ENCODE measurements around the gene PTGIS.

The PTGIS gene

DNA sequence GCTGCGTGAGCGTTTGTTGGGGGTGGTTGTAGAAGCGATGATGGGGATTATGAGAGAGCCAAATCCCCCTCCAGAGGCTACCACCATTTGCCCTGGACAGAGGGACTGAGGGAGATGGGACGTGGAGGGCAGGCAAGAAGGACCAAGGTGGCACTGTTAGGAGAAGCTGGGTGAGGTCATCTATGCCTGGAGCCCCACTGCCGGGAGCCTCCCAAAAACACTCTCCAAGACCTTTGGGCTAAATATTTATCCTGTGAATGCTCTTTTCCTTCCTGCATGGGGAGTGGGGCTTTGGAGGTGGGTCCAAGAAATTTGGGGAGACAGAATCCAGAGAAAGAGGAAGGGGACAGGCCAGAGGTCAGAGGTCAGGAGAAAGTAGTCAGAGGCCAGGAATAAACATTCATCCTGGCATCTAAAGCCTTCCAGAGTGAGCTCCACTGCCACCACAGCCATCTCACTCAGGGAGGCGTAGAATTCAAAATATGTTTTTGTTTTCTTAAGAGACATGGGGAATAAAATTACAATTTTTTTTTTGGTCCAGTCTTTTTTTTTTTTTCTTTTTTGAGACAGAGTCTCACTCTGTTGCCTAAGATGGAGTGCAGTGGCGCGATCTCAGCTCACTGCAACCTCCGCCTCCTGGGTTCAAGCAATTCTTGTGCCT is 17.8 kb upstream of the PTGIS start:
- no peak overlapping the region for H3K27ac ChIP-seq
- TF ChIP-seq, protein P1, sequence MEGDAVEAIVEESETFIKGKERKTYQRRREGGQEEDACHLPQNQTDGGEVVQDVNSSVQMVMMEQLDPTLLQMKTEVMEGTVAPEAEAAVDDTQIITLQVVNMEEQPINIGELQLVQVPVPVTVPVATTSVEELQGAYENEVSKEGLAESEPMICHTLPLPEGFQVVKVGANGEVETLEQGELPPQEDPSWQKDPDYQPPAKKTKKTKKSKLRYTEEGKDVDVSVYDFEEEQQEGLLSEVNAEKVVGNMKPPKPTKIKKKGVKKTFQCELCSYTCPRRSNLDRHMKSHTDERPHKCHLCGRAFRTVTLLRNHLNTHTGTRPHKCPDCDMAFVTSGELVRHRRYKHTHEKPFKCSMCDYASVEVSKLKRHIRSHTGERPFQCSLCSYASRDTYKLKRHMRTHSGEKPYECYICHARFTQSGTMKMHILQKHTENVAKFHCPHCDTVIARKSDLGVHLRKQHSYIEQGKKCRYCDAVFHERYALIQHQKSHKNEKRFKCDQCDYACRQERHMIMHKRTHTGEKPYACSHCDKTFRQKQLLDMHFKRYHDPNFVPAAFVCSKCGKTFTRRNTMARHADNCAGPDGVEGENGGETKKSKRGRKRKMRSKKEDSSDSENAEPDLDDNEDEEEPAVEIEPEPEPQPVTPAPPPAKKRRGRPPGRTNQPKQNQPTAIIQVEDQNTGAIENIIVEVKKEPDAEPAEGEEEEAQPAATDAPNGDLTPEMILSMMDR (conservative IDR thresholded peaks at IDR 0.05), result no peak
- TF ChIP-seq ZFX (IDR thresholded peaks at IDR 0.05), result no peak

DNA sequence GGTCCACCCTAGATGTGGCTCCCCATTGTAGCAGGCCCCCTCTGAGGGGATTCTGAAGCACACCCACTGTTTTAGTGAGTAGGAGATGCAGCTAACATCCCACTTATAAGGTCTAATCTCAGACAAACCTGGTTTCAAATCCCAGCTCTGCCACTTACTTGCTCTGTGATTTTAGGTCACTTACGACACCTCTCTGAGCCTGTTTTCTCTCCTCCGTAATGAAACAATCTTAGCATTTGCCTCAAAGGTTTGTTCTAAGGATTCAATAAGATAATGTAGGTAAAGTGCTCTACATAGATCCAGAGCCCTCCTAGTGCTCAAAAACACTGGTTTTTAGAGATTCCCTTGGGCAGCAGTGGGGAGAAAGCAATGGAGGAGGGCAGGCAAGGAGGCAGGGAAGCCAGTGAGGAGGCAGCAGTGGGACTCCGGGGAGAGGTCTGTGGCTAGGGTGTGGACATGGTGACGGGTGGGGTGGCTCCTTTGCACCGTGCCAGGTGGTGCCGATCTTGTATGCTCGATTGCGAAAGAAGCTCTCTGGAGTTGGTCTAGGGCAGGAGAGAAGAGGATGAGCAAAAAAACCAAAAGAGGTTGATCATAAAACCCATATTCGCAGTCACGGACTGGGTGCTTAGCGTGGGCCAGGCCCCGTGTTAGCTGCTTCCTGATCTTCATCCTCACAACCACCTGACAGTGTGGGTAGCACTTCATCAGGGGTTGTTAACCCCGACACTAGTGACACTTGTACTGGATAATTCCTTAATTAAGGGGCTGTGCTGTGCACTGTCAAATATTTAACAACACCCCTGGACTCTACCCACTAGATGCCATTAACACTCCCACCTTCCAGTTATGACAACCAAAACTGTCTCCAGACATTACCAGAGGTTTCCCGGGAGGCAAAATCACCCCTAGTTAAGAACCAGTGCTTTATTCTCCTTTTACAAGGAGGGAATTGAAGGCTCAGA is 16.8 kb upstream of the PTGIS start:
- TF ChIP-seq, protein P1 (conservative IDR thresholded peaks at IDR 0.05), result no peak
- no peak for TF ChIP-seq ZFX (IDR thresholded peaks at IDR 0.05)
- H3K27ac ChIP-seq, result no peak overlapping the region

DNA sequence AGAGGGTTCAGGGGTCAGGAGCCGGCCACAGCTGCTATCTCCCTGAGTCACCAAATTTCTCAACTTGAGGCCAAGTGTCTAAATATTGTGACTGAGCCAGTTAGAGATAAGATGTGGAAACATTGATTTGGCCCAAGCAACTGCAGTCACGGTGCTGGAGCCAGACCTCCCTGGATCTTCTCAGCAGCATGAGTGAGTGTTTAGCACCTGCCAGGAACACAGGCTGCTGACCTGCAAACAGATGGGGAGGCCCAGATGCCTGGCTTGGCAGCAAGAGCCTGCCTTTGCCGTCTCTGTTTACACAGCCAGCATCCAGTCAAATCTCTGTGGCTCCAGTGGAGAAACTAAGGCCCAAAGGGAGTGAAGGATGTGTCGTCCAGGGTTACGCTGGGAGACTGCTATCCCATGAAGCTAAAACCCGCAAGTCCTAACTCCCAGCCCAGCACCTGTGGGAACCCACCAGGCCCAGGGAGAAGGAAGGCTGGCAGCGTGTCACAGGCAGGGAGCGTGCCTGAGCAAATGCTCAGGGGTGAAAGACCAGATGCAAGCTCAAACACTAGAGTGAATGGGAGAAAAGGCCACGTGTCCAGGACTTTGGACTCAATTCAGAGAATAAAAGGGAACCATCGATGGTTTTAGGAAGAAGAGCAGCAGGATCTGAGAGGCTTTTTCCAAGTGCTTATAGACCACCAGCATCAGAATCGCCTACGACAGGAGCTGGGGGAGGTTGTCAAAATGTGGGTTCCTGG is 15.9 kb upstream of the PTGIS start:
- no peak overlapping the region for H3K27ac ChIP-seq

DNA sequence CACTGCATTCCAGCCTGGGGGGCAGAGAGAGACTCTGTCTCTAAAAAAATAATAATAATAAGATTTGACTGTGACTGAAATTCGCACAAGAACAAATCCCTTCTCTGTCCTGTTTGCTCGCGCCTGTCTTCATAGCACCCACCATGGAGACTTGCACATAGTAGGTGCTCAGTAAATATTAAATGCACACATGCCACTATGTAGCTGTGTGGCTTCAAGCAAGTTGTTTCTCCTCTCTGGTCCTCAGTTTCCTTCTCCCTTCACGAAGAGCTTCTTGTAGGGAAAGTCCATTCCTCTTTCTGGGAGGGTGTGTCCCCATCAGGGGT is 15.4 kb upstream of the PTGIS start:
- H3K27ac ChIP-seq, result no peak overlapping the region
- no peak for TF ChIP-seq ZFX (IDR thresholded peaks at IDR 0.05)
- TF ChIP-seq, protein P1 (conservative IDR thresholded peaks at IDR 0.05), result no peak

More for the DNA sequence above, 15.9 kb upstream of the PTGIS start:
- TF ChIP-seq ZFX (IDR thresholded peaks at IDR 0.05), result no peak
- TF ChIP-seq, protein P1 (conservative IDR thresholded peaks at IDR 0.05), result no peak

DNA sequence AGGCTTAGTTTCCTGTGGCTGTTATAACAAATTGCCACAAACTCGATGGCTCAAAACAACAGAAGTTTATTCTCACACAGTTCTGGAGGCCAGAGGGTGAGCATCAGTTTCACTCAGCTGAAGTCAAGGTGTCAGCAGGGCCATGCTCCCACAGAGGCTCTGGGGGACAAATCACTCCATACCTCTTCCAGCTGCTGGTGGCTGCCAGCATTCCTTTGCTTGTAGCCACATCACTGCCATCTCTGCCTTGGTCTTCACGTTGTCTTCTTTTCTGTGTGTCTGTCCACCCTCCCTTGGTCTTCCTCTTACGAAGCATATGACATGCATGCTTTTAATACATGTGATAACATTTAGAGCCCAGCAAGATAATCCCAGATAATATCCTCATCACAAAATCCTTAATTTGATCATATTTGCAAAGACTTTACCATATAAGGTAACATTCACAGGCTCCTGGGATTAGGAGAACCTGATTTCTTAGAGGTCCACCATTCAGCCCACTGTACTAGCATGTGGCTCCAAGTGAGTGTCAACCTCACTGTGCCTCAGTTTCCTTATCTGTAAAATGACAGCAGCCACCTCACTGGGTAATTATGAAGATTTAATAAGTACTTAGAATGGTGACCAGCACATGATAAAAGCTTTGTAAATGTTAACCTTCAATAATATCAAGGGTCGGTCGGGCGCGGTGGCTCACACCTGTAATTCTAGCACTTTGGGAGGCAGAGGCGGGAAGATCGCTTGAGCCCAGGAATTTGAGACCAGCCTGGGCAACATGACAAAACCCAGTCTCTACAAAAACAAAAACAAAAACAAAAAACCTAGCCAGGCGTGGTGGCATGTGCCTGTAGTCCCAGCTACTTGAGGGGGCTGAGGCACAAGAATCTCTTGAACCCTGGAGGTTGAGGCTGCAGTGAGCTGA is 14.7 kb upstream of the PTGIS start:
- no peak for TF ChIP-seq ZFX (IDR thresholded peaks at IDR 0.05)
- TF ChIP-seq, protein P1 (conservative IDR thresholded peaks at IDR 0.05), result no peak
- H3K27ac ChIP-seq, result no peak overlapping the region

DNA sequence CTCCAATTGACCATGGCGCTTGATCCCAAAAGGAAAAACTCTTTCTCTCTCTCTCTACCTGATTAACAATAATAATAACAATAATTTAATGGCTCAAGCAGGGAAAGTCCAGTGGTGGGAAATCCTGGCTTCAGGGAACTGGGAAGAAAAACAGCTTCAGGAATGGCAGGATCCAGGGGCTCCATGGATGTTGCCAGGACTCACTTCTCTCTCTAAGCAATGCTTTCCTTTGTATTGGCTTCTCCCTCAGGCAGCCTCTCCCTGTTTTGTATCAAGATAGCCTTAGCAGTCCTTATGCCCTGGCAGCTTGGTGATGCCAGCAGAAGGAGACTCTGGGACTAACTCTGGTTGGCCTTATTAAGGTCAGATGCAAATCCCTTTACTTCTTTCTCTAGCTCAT is 13.5 kb upstream of the PTGIS start:
- TF ChIP-seq, protein P1 (conservative IDR thresholded peaks at IDR 0.05), result no peak
- TF ChIP-seq ZFX (IDR thresholded peaks at IDR 0.05), result no peak
- no peak overlapping the region for H3K27ac ChIP-seq

Data from C4-2B (cell line).